Neural cell (in vitro differentiated cells): ENCODE results near the gene UBFD1. TPM values are rescaled to one million over a fixed set of nuclear protein-coding genes. Genes with fewer than 3 reads are reported as not detected.

ENCODE experiments used
- H2AFZ ChIP-seq: fragments of 200-600, 300-800 bp; sonication (generic), shearing (Covaris generic); 2 replicates; pipeline ENCODE4 v1.6.0; 2014; ENCODE audit warnings: low read depth, mild to moderate bottlenecking, antibody characterized with exemption, low read length, moderate library complexity
- H3F3A ChIP-seq: fragments of 200-600 bp; shearing (Covaris generic); 2 replicates; pipeline ENCODE4 v1.6.1; 2016; ENCODE audit warnings: mild to moderate bottlenecking, moderate library complexity, mixed read lengths, antibody characterized with exemption, low read length; ENCODE audit not compliant: insufficient read depth, poor library complexity, severe bottlenecking
- H3K27ac ChIP-seq: fragments of 200-600, 300-800 bp; sonication (generic), shearing (Covaris generic); 2 replicates; pipeline ENCODE4 v1.5.1; 2014; ENCODE audit warnings: mild to moderate bottlenecking, low read length, moderate library complexity
- H3K27me3 ChIP-seq: fragments of 300-800, 200-600 bp; sonication (generic), shearing (Covaris generic); 2 replicates; pipeline ENCODE4 v1.6.0; 2014; ENCODE audit warnings: mild to moderate bottlenecking, low read depth, low read length, moderate library complexity; ENCODE audit not compliant: insufficient read depth
- H3K36me3 ChIP-seq: fragments of 300-800, 200-600 bp; sonication (generic), shearing (Covaris generic); 2 replicates; pipeline ENCODE4 v1.5.1; 2014; ENCODE audit warnings: mild to moderate bottlenecking, antibody characterized with exemption, low read length, moderate library complexity; ENCODE audit not compliant: insufficient read depth
- H3K4me2 ChIP-seq: fragments of 300-800, 200-600 bp; sonication (generic), shearing (Covaris generic); 2 replicates; pipeline ENCODE4 v1.6.0; 2014; ENCODE audit warnings: mild to moderate bottlenecking, low read length
- H3K4me3 ChIP-seq: fragments of 300-800, 200-600 bp; sonication (generic), shearing (Covaris generic); 2 replicates; pipeline ENCODE4 v1.5.1; 2014; ENCODE audit warnings: mild to moderate bottlenecking, low read length, moderate library complexity
- H3K79me2 ChIP-seq: fragments of 200-600 bp; shearing (Covaris generic); replicated peaks from 2 replicates; pipeline ENCODE4 v1.6.0; 2014; ENCODE audit warnings: mild to moderate bottlenecking, low read length, moderate library complexity; ENCODE audit not compliant: insufficient read depth
- H3K9ac ChIP-seq: fragments of 300-800, 200-600 bp; sonication (generic), shearing (Covaris generic); 2 replicates; pipeline ENCODE4 v1.6.1; 2016; ENCODE audit warnings: mild to moderate bottlenecking, low read length, mixed read lengths
- H3K9me2 ChIP-seq: fragments of 200-600 bp; shearing (Covaris generic); 2 replicates; pipeline ENCODE4 v1.6.1; 2016; ENCODE audit warnings: mild to moderate bottlenecking, low read length, mixed read lengths; ENCODE audit not compliant: insufficient read depth
- H3K9me3 ChIP-seq: fragments of 200-600, 300-800 bp; sonication (generic), shearing (Covaris generic); 2 replicates; pipeline ENCODE4 v1.6.1; 2016; ENCODE audit warnings: mild to moderate bottlenecking, mixed run types, low read length, moderate library complexity, mixed read lengths
- H4K20me1 ChIP-seq: fragments of 200-600 bp; shearing (Covaris generic); 2 replicates; pipeline ENCODE4 v1.6.1; 2016; ENCODE audit warnings: mild to moderate bottlenecking, mixed run types; ENCODE audit not compliant: insufficient read depth
- EP300 ChIP-seq: fragments of 450-650 bp; conservative IDR thresholded peaks from 2 replicates; pipeline ENCODE4 v1.6.1; 2014; ENCODE audit warnings: antibody characterized with exemption, mild to moderate bottlenecking, moderate library complexity; ENCODE audit not compliant: poor library complexity, severe bottlenecking
- EZH2 ChIP-seq: fragments of 200-600, 300-800 bp; shearing (Covaris generic), sonication (generic); IDR thresholded peaks from 2 replicates; pipeline ENCODE4 v1.6.1; 2014; ENCODE audit warnings: antibody characterized with exemption, low read length, borderline replicate concordance, mild to moderate bottlenecking; ENCODE audit not compliant: insufficient read depth, poor library complexity, severe bottlenecking
- MXI1 ChIP-seq: fragments of 450-650 bp; conservative IDR thresholded peaks from 2 replicates; pipeline ENCODE4 v1.6.1; 2014; ENCODE audit warnings: antibody characterized with exemption, mild to moderate bottlenecking; ENCODE audit not compliant: poor library complexity, severe bottlenecking
- POLR2AphosphoS5 ChIP-seq: IDR thresholded peaks from 2 replicates; pipeline ENCODE4 v1.6.1; 2012
- RAD21 ChIP-seq: fragments of 450-650 bp; conservative IDR thresholded peaks from 2 replicates; pipeline ENCODE4 v1.6.1; 2014; ENCODE audit warnings: antibody characterized with exemption, mild to moderate bottlenecking, moderate library complexity
- REST ChIP-seq: IDR thresholded peaks from 2 replicates; pipeline ENCODE4 v1.6.1; 2012; ENCODE audit warnings: borderline replicate concordance
- SMC3 ChIP-seq: fragments of 450-650 bp; conservative IDR thresholded peaks from 2 replicates; pipeline ENCODE4 v1.6.1; 2014; ENCODE audit warnings: antibody characterized with exemption, mild to moderate bottlenecking, moderate library complexity; ENCODE audit not compliant: poor library complexity
- TAF1 ChIP-seq: IDR thresholded peaks from 2 replicates; pipeline ENCODE4 v1.6.1; 2012; ENCODE audit warnings: low read depth
- polyA plus RNA-seq: library from polyadenylated mRNA; depleted of rRNA; stranded (reverse); fragments of >200 nt; gene quantifications from 2 replicates; pipeline ENCODE4 v1.2.3, GENCODE V29; 2014
- TF ChIP-seq, protein P1 (sequence below): fragments of 450-650 bp; IDR thresholded peaks from 2 replicates; pipeline ENCODE4 v1.5.1; 2014; ENCODE audit warnings: antibody characterized with exemption, mild to moderate bottlenecking, moderate library complexity; ENCODE audit not compliant: poor library complexity, severe bottlenecking

The UBFD1 gene
- polyA plus RNA-seq, 1 donor from 2014 or later, result 94.3 TPM

GRCh38 chr16:23587726-23588125 lies 30.2 kb downstream of the UBFD1 start:
- H3K36me3 ChIP-seq, result no peaks in the 10 kb centered on the region
- H3K4me3 ChIP-seq, result no peak overlapping the region
- H3F3A ChIP-seq, result no peaks in the 10 kb centered on the region
- no peak overlapping the region for H3K27ac ChIP-seq
- no peaks in the 10 kb centered on the region for H3K27me3 ChIP-seq
- H3K4me2 ChIP-seq, result no peak overlapping the region
- H3K79me2 ChIP-seq, result peaks cover 11% of the 10 kb centered on the region
- TF ChIP-seq REST (no peak), EP300 (no peak), RAD21 (no peak), SMC3 (no peak), POLR2AphosphoS5 (no peak), MXI1 (no peak), TAF1 (no peak), EZH2 (no peak)
- TF ChIP-seq, protein P1, sequence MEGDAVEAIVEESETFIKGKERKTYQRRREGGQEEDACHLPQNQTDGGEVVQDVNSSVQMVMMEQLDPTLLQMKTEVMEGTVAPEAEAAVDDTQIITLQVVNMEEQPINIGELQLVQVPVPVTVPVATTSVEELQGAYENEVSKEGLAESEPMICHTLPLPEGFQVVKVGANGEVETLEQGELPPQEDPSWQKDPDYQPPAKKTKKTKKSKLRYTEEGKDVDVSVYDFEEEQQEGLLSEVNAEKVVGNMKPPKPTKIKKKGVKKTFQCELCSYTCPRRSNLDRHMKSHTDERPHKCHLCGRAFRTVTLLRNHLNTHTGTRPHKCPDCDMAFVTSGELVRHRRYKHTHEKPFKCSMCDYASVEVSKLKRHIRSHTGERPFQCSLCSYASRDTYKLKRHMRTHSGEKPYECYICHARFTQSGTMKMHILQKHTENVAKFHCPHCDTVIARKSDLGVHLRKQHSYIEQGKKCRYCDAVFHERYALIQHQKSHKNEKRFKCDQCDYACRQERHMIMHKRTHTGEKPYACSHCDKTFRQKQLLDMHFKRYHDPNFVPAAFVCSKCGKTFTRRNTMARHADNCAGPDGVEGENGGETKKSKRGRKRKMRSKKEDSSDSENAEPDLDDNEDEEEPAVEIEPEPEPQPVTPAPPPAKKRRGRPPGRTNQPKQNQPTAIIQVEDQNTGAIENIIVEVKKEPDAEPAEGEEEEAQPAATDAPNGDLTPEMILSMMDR, result no peak
- no peak overlapping the region for H2AFZ ChIP-seq
- H3K9ac ChIP-seq, result no peak overlapping the region
- H3K9me3 ChIP-seq, result no peaks in the 10 kb centered on the region
- no peaks in the 10 kb centered on the region for H4K20me1 ChIP-seq
- H3K9me2 ChIP-seq, result no peaks in the 10 kb centered on the region

DNA sequence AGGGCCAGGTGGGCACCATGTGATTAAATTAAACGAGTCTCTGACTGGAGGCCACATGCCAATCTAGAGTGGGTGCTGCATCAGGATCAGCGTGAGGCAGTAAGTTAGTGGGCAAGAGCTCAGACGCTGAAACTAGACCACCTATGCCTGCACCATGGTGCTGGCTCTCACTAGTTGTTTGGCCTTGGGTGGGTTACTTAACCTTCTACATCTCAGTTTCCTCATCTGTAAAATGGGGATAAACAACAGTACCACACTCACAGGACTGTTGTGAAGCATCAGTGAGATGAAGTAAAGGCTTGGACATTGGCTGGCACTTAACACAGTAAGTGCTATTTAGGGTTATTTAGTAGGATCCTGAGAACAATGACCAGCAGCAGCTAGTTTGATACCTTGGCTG lies 32.7 kb downstream of the UBFD1 start:
- TF ChIP-seq, protein P1, result no peak
- TF ChIP-seq RAD21 (no peak), EZH2 (no peak), EP300 (no peak), MXI1 (no peak), SMC3 (no peak), REST (no peak), TAF1 (no peak), POLR2AphosphoS5 (no peak)
- H3K27ac ChIP-seq, result no peak overlapping the region
- H3K27me3 ChIP-seq, result no peaks in the 10 kb centered on the region
- no peak overlapping the region for H3K4me2 ChIP-seq
- peaks cover 31% of the 10 kb centered on the region for H3K79me2 ChIP-seq
- no peaks in the 10 kb centered on the region for H3F3A ChIP-seq
- no peaks in the 10 kb centered on the region for H4K20me1 ChIP-seq
- H3K9ac ChIP-seq, result no peak overlapping the region
- H3K9me3 ChIP-seq, result no peaks in the 10 kb centered on the region
- no peak overlapping the region for H2AFZ ChIP-seq
- no peaks in the 10 kb centered on the region for H3K36me3 ChIP-seq
- H3K9me2 ChIP-seq, result no peaks in the 10 kb centered on the region
- no peak overlapping the region for H3K4me3 ChIP-seq
